OCI-LY1 (cell line): Measurements from ENCODE around the gene GATAD2A.

Source experiments
- EZH2 ChIP-seq: fragments of 200-600 bp; sonication (generic), shearing (Covaris generic); IDR thresholded peaks from 2 replicates; pipeline ENCODE4 v1.8.0; 2017; ENCODE audit warnings: borderline replicate concordance, mixed run types, mild to moderate bottlenecking, antibody characterized with exemption, low read length, moderate library complexity, mixed read lengths
- TF ChIP-seq, protein P1 (sequence below): fragments of 200-600 bp; sonication (generic), shearing (Covaris generic); IDR thresholded peaks from 2 replicates; pipeline ENCODE4 v1.5.1; 2017; ENCODE audit warnings: mild to moderate bottlenecking, antibody characterized with exemption, low read length, moderate library complexity, mixed read lengths

DNA sequence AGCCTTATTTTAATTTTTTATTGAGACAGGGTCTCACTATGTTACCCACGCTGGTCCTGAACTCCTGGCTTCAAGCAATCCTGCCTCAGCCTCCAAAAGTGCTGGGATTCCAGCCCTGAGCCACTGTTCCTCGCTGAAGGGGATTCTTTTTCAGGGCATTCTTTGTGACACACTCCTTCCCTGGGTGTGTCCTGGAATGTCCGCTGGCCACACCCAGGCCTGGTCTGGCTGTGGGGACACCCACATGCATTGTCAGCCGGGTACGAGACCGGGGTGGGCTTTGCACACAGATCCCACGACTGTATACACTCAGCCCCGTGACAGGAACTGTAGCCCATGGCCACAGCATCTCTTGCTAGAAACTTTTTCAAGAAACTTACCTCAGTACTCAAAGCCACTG, 34.4 kb upstream of the GATAD2A start:
- TF ChIP-seq, protein P1, sequence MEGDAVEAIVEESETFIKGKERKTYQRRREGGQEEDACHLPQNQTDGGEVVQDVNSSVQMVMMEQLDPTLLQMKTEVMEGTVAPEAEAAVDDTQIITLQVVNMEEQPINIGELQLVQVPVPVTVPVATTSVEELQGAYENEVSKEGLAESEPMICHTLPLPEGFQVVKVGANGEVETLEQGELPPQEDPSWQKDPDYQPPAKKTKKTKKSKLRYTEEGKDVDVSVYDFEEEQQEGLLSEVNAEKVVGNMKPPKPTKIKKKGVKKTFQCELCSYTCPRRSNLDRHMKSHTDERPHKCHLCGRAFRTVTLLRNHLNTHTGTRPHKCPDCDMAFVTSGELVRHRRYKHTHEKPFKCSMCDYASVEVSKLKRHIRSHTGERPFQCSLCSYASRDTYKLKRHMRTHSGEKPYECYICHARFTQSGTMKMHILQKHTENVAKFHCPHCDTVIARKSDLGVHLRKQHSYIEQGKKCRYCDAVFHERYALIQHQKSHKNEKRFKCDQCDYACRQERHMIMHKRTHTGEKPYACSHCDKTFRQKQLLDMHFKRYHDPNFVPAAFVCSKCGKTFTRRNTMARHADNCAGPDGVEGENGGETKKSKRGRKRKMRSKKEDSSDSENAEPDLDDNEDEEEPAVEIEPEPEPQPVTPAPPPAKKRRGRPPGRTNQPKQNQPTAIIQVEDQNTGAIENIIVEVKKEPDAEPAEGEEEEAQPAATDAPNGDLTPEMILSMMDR, result no peak
- no peak for TF ChIP-seq EZH2
